OCI-LY1 (cell line): Measurements from ENCODE around the gene C21orf91.

Experiments used
- CTCF ChIP-seq: fragments of 200-600 bp; sonication (generic), shearing (Covaris generic); IDR thresholded peaks from 2 replicates; pipeline ENCODE4 v1.5.1; 2017; ENCODE audit warnings: mild to moderate bottlenecking, antibody characterized with exemption, low read length, moderate library complexity, mixed read lengths
- EZH2 ChIP-seq: fragments of 200-600 bp; sonication (generic), shearing (Covaris generic); IDR thresholded peaks from 2 replicates; pipeline ENCODE4 v1.8.0; 2017; ENCODE audit warnings: borderline replicate concordance, mixed run types, mild to moderate bottlenecking, antibody characterized with exemption, low read length, moderate library complexity, mixed read lengths

GRCh38 chr21:17780539-17780938 lies 38.6 kb downstream of the C21orf91 start:
- TF ChIP-seq CTCF (no peak), EZH2 (no peak)
